NCI-H2227 (cell line): ENCODE data around the gene ATG4A.

Experiments
- DNase-seq: peaks from one replicate; lab custom pipeline; 2025; ENCODE audit not compliant: unreplicated experiment; lab: John Stamatoyannopoulos, UW

Gene ATG4A, protein sequence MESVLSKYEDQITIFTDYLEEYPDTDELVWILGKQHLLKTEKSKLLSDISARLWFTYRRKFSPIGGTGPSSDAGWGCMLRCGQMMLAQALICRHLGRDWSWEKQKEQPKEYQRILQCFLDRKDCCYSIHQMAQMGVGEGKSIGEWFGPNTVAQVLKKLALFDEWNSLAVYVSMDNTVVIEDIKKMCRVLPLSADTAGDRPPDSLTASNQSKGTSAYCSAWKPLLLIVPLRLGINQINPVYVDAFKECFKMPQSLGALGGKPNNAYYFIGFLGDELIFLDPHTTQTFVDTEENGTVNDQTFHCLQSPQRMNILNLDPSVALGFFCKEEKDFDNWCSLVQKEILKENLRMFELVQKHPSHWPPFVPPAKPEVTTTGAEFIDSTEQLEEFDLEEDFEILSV

DNA sequence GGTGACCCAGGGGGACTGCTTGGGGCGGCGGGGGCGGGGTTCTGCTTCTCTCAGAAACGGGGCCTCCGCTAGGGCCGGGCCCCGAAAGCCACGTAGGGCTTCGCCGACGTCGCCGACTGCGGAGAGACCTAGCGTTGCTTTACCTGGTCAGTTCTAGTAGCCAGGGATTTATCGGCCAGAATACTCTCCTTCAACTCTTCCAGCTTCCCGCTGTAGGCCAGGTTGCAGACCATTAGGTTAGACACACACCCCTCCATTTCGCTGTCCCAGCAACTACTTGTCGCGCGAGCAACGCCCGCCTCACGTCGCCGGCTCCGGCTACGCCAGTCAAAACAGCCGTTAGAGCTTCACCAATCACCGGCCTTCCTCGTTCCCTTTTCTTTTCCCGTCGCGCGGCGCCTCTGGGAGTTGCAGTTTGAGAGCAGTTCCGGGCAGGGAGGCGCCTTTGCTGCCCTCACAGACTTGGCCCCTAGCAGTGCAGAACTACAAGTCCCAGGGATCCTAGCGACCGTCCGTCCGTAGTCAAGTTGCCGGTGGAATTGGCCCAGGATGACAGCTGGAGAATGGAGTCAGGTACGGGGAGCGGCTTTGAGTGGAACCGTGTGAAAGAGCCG lies at the start of gene ATG4A, which contains the start of gene PSMD10:
TSS of gene ATG4A (plus strand) at position 515 of the 614 bp plus-strand sequence. CDS start at position 564, 49 bp downstream.
TSS of gene PSMD10 (minus strand) at position 279 of the 614 bp plus-strand sequence. CDS start at position 257, 22 bp downstream.
- DNase-seq, result peak; percentile 98

- DNase-seq, result no peak
Observed at GRCh38 chrX:108044554-108045256, 46.9 kb upstream of the ATG4A start, which contains the start of gene VSIG1. VSIG1 (plus strand) TSS chrX:108045065; CDS start chrX:108045131, 66 bp downstream.

GRCh38 chrX:108049649-108050048 lies 41.9 kb upstream of the ATG4A start:
- DNase-seq, result no peak

DNA sequence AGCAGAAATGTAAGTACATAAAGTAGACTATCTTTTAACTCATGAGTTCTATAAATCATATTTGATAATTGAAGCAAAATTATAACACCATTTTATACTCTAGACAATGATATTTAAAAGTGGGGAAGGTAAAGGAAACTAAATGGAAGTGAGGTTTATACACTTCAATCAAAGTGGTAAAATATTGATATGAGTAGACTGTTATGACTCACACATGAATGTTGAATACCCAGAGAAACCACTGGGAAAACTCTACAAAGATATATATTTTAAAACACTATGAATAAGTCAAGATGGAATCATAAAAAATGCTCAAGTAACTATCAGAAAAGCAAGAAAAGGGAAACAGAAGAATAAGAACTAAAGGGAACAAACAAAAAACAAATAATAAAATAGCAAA lies 38.4 kb upstream of the ATG4A start:
- no peak for DNase-seq

DNA sequence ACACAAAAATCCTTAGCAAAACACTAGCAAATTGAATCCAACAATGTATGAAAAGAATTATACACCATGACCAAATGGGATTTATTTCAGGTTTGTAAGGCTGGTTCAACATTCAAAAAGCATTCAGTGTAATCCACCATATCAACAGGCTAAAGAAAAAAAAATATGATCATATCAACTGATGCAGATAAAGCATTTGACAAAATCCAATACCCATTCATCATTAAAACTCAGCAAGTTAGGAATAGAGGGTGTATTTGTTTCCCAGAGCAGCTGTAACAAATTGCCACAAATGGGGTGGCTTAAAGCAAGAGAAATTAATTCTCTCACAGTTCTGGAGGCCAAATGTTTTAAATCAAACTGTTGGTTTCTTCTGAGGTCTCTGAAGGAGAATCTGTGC lies 36.0 kb upstream of the ATG4A start:
- DNase-seq, result no peak

DNA sequence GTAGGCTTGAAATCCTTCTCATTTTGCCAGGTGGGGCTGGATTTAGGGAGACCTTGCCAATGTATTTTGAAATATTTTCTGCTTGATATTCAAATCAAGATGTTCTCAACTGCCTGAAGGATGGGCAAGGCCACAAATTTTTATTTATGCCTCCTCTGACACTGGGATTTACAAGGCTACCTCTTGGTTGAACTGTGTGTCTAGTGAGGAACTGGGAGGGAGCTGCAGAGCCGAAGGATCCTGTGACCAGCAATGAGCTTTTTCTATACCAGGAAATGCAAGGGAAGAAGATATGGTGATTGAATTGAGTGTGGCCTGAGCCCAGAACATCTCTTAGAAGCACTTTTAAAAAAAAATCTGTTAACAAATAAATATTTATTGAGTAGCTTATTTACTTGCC lies 31.8 kb upstream of the ATG4A start:
- DNase-seq, result no peak

- DNase-seq, result no peak
Observed at GRCh38 chrX:108064001-108064400, 27.6 kb upstream of the ATG4A start.

- no peak for DNase-seq
Observed at GRCh38 chrX:108064613-108065012, 27.0 kb upstream of the ATG4A start.

- DNase-seq, result no peak
Observed at GRCh38 chrX:108068121-108068520, 23.5 kb upstream of the ATG4A start.

GRCh38 chrX:108070891-108071290 lies 20.7 kb upstream of the ATG4A start:
- no peak for DNase-seq

GRCh38 chrX:108071578-108071977 lies 20.0 kb upstream of the ATG4A start:
- DNase-seq, result no peak

- DNase-seq, result no peak
Observed at GRCh38 chrX:108072746-108073145, 18.8 kb upstream of the ATG4A start.

GRCh38 chrX:108081110-108081509 lies 10.5 kb upstream of the ATG4A start:
- no peak for DNase-seq

DNA sequence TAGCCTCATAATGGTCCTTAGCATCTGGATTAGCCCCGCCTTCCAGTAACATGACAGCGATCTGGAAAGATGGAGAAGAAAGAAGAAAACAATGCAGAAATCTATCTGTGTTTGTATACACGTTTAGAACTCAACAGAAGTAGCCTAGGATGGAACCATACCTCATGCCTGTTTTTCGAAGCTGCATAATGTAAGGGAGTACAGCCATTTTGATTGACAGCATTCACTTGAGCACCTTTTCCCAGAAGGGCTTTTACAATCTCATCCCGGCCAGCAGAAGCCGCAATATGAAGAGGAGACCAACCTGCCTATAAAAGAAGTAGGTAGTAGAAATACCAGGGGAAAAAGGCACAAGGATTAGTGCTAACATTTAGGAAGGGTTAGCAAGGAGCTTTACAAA lies 3.8 kb upstream of the ATG4A start:
- no peak for DNase-seq

DNA sequence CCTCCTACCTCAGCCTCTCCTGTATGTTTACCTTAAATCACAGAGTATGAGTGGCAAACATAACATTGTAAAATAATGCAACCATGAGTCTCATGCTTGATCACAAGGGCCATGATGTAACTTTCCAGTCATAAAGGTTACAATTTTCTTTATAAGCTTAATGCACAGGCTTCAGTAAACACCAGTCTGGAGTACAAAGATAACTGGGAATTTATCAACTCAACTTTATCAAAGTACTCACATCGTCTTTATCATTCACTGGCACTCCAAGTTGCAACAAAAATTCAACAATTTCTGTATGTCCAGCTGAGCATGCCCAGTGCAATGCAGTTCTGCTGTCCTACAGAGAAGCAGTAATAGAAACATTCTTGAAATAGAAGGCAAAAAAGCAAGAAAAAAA lies 3.1 kb upstream of the ATG4A start:
- no peak for DNase-seq

GRCh38 chrX:108090491-108091263 lies 901 bp upstream of the ATG4A start:
- no peak for DNase-seq

GRCh38 chrX:108091878-108092291 lies 307 bp downstream of the ATG4A start:
- no peak for DNase-seq

DNA sequence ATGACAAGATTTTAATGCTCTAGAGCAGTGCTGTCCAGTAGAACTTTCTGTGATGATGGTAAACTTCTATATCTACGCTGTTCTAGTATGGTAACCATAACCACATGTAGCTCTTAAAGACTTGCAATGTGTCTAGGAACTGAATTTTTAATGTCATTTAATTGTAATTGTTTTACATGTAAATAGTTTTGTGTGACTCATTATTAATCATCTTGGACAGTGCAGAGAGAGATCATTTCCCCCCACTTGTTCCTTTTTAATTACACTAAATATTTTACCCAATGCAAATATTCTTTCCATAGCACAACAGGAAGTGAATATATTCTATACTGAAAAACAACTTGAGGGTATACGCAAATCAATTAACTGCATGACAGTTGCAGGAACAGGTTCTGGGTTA lies 5.8 kb downstream of the ATG4A start:
- DNase-seq, result no peak

GRCh38 chrX:108105473-108105872 lies 13.9 kb downstream of the ATG4A start:
- no peak for DNase-seq

GRCh38 chrX:108114541-108114940 lies 23.0 kb downstream of the ATG4A start:
- DNase-seq, result no peak

DNA sequence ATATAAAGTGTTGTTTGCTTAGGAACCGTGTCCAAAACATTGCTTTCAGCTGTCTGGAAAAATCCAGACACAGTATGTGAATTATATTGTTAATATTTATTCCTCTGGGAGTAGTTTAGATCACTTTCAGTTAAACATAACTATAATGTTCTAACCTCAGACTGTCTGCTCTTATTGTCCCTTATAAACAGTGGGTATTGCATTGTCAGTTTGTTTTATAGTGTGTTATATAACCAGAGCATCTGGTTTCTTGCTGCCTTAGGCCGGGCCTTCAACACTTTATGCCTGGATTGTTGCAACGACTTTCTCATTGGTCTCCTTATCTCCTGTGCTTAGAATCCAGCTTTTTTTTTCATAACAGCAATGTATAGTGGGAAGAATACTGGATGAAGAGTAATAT lies 26.4 kb downstream of the ATG4A start:
- DNase-seq, result no peak
